HG03095 (cell line): Measurements from ENCODE around the gene CDIPT.

Source experiments
- ATAC-seq: cut with Tn5 transposase; IDR thresholded peaks from one replicate; pipeline ENCODE4 v1.9.1; 2021; ENCODE audit warnings: moderate library complexity; ENCODE audit not compliant: unreplicated experiment

Gene CDIPT

GRCh38 chr16:29860218-29860617 is 2.8 kb downstream of the CDIPT start:
- ATAC-seq, result no peak

- no peak for ATAC-seq
Observed at GRCh38 chr16:29858974-29859373, 4.1 kb downstream of the CDIPT start.

- ATAC-seq, result no peak
Observed at GRCh38 chr16:29858149-29858849, 4.7 kb downstream of the CDIPT start.

- ATAC-seq, result no peak
Observed at GRCh38 chr16:29857133-29857760, 5.8 kb downstream of the CDIPT start.

- ATAC-seq, result no peak
Observed at GRCh38 chr16:29854520-29855100, 8.4 kb downstream of the CDIPT start.

- ATAC-seq, result no peak
Observed at GRCh38 chr16:29852654-29853053, 10.4 kb downstream of the CDIPT start.

- no peak for ATAC-seq
Observed at GRCh38 chr16:29850998-29851397, 12.0 kb downstream of the CDIPT start.

- no peak for ATAC-seq
Observed at GRCh38 chr16:29849505-29849904, 13.5 kb downstream of the CDIPT start.

- ATAC-seq, result peak; percentile 60
Observed at GRCh38 chr16:29848420-29849297, 14.4 kb downstream of the CDIPT start.

- no peak for ATAC-seq
Observed at GRCh38 chr16:29845656-29846055, 17.4 kb downstream of the CDIPT start.

- no peak for ATAC-seq
Observed at GRCh38 chr16:29844575-29845331, 18.3 kb downstream of the CDIPT start.

- no peak for ATAC-seq
Observed at GRCh38 chr16:29843931-29844330, 19.1 kb downstream of the CDIPT start.

GRCh38 chr16:29842732-29843346 is 20.2 kb downstream of the CDIPT start:
- ATAC-seq, result no peak

- ATAC-seq, result no peak
Observed at GRCh38 chr16:29841631-29842030, 21.4 kb downstream of the CDIPT start.

GRCh38 chr16:29840240-29840639 is 22.8 kb downstream of the CDIPT start:
- ATAC-seq, result no peak

GRCh38 chr16:29839822-29840221 is 23.2 kb downstream of the CDIPT start:
- no peak for ATAC-seq

- no peak for ATAC-seq
Observed at GRCh38 chr16:29837841-29838240, 25.2 kb downstream of the CDIPT start.

- ATAC-seq, result no peak
Observed at GRCh38 chr16:29836623-29837022, 26.4 kb downstream of the CDIPT start.

- no peak for ATAC-seq
Observed at GRCh38 chr16:29835926-29836325, 27.1 kb downstream of the CDIPT start.

GRCh38 chr16:29834079-29834478 is 28.9 kb downstream of the CDIPT start:
- ATAC-seq, result no peak
